Hippocampal formation (tissue), 2 donors: ENCODE measurements around the gene MAG.

Source experiments
- DNase-seq, 2 donors: peaks; one replicate each; lab custom pipeline; 2025; lab: John Stamatoyannopoulos, UW

Gene MAG

GRCh38 chr19:35299523-35300338 is 7.8 kb downstream of the MAG start:
- DNase-seq, result peak; percentile 41 to 77

GRCh38 chr19:35300339-35300649 is 8.3 kb downstream of the MAG start:
- DNase-seq, result no peak

GRCh38 chr19:35301961-35302360 is 10.0 kb downstream of the MAG start:
- DNase-seq, result no peak

- DNase-seq, result no peak
Observed at GRCh38 chr19:35302446-35302845, 10.5 kb downstream of the MAG start.

GRCh38 chr19:35303357-35303915 is 11.5 kb downstream of the MAG start:
- DNase-seq, result no peak

- DNase-seq, result no peak
Observed at GRCh38 chr19:35304036-35304435, 12.1 kb downstream of the MAG start.

GRCh38 chr19:35305181-35305580 is 13.2 kb downstream of the MAG start:
- DNase-seq, result no peak

GRCh38 chr19:35306473-35307246 is 14.7 kb downstream of the MAG start:
- DNase-seq, result no peak

- no peak for DNase-seq
Observed at GRCh38 chr19:35307931-35308330, 16.0 kb downstream of the MAG start.

GRCh38 chr19:35308910-35309309 is 16.9 kb downstream of the MAG start:
- DNase-seq, result no peak

GRCh38 chr19:35309481-35310279 is 17.7 kb downstream of the MAG start:
- no peak for DNase-seq

GRCh38 chr19:35310331-35310730 is 18.4 kb downstream of the MAG start:
- no peak for DNase-seq

GRCh38 chr19:35310811-35311465 is 19.0 kb downstream of the MAG start:
- no peak for DNase-seq

GRCh38 chr19:35311901-35312665 is 20.1 kb downstream of the MAG start:
- DNase-seq, result no peak

- no peak for DNase-seq
Observed at GRCh38 chr19:35313587-35313986, 21.6 kb downstream of the MAG start.

- DNase-seq, result no peak
Observed at GRCh38 chr19:35314031-35314430, 22.1 kb downstream of the MAG start.

- no peak for DNase-seq
Observed at GRCh38 chr19:35314858-35315470, 23.0 kb downstream of the MAG start.

GRCh38 chr19:35315883-35316282 is 23.9 kb downstream of the MAG start:
- DNase-seq, result no peak

- no peak for DNase-seq
Observed at GRCh38 chr19:35316560-35316959, 24.6 kb downstream of the MAG start.

GRCh38 chr19:35317464-35318043 is 25.6 kb downstream of the MAG start:
- DNase-seq, result no peak
